HepG2 (cell line): ENCODE data around the gene ALDH4A1. TPM values are rescaled to one million over a fixed set of nuclear protein-coding genes. Genes with fewer than 3 reads are reported as not detected.

ENCODE experiments used
- ATAC-seq: fragments of 200-7000 bp; cut with Tn5 transposase; 3 replicates; pipeline ENCODE4 v1.9.1; 2020; ENCODE audit warnings: mild to moderate bottlenecking, moderate library complexity
- BruUV-seq: library from RNA; stranded (reverse); fragments of 400-500 nt; replicated peaks from 2 replicates; lab custom pipeline; 2021; lab: Mats Ljungman, UMichigan
- CTCF ChIA-PET: fragments of 300-600 bp; formaldehyde crosslinking; extraction: SDS; loops from one replicate; lab custom pipeline; 2021; ENCODE audit warnings: low total read pairs, inconsistent platforms, low intra/inter-chr PET ratio; lab: Yijun Ruan, JAX
- POLR2A ChIA-PET: fragments of 350-600 bp; sonication (Branson Sonifier 250); formaldehyde crosslinking; loops from one replicate; lab custom pipeline; 2020; ENCODE audit warnings: antibody characterized with exemption, inconsistent platforms; lab: Yijun Ruan, JAX
- DNase-seq: peaks from one replicate; pipeline ENCODE4 v3.0.0-alpha.2; 2015; ENCODE audit warnings: low spot score
- FAIRE-seq: peaks from 3 replicates; lab custom pipeline; 2011; peaks lifted over from hg19 to GRCh38; lab: Jason Lieb, UNC
- H2AFZ ChIP-seq: one replicate; pipeline ENCODE4 v1.6.1; 2011; ENCODE audit warnings: low read length, inconsistent platforms
- H3K27ac ChIP-seq: fragments of 300-600 bp; 3 replicates; pipeline ENCODE4 v1.8.0; 2011; ENCODE audit warnings: mixed run types, mild to moderate bottlenecking, mixed read lengths, low read length, inconsistent platforms; ENCODE audit not compliant: insufficient read depth; ENCODE audit errors: extremely low read length
- H3K27me3 ChIP-seq, 2 experiments: fragments of 200-600 bp in 1 of 2; 2 replicates in 1 of 2; 3 replicates in 1 of 2; pipeline versions ENCODE4 v1.6.0 to v1.8.0; 2011; ENCODE audit warnings: low read length in 2 of 2, mild to moderate bottlenecking in 2 of 2, moderate library complexity in 2 of 2, inconsistent platforms in 1 of 2; ENCODE audit not compliant: insufficient read depth in 2 of 2, control insufficient read depth in 1 of 2
- H3K36me3 ChIP-seq, 2 experiments: fragments of 200-600 bp in 1 of 2; replicated peaks in 1 of 2; 2 replicates in 1 of 2; 3 replicates in 1 of 2; pipeline versions ENCODE4 v1.5.1 to v1.8.0; 2011; ENCODE audit warnings: low read length in 2 of 2, inconsistent platforms in 1 of 2; ENCODE audit not compliant: insufficient read depth in 2 of 2, control insufficient read depth in 1 of 2
- H3K4me1 ChIP-seq: 2 replicates; pipeline ENCODE4 v1.5.1; 2012; ENCODE audit warnings: low read length, inconsistent platforms; ENCODE audit not compliant: insufficient read depth
- H3K4me2 ChIP-seq: 2 replicates; pipeline ENCODE4 v1.6.0; 2011; ENCODE audit warnings: low read depth, low read length, inconsistent platforms
- H3K4me3 ChIP-seq, 3 experiments: fragments of 200-600 bp in 1 of 3; sonication (generic), shearing (Covaris generic) in 1 of 3; replicated peaks in 1 of 3; 2 replicates each; pipeline ENCODE4 v1.5.1; 2011 to 2016; ENCODE audit warnings: low read length in 3 of 3, inconsistent platforms in 2 of 3, low read depth in 2 of 3, mild to moderate bottlenecking in 2 of 3, control low read depth in 1 of 3, mixed read lengths in 1 of 3; ENCODE audit not compliant: insufficient read depth in 1 of 3
- H3K79me2 ChIP-seq: one replicate; pipeline ENCODE4 v1.6.1; 2011; ENCODE audit warnings: low read length, inconsistent platforms; ENCODE audit not compliant: insufficient read depth
- H3K9ac ChIP-seq: 2 replicates; pipeline ENCODE4 v1.6.0; 2011; ENCODE audit warnings: mild to moderate bottlenecking, low read depth, low read length, inconsistent platforms; ENCODE audit not compliant: insufficient read depth
- H3K9me3 ChIP-seq: 2 replicates; pipeline ENCODE4 v1.5.1; 2012; ENCODE audit warnings: mild to moderate bottlenecking, low read length
- H4K20me1 ChIP-seq: 2 replicates; pipeline ENCODE4 v1.6.0; 2011; ENCODE audit warnings: inconsistent platforms, mild to moderate bottlenecking, low read length, moderate library complexity; ENCODE audit not compliant: insufficient read depth
- FOSL2 ChIP-seq: sonication (generic); formaldehyde crosslinking; IDR thresholded peaks from 2 replicates; pipeline ENCODE4 v1.4.0; 2020; ENCODE audit warnings: missing genetic modification reagents
- FOXA3 ChIP-seq: IDR thresholded peaks from 2 replicates; pipeline ENCODE4 v1.6.1; 2016; ENCODE audit warnings: missing genetic modification reagents, missing compliant biosample characterization
- FOXO1 ChIP-seq: sonication (generic); formaldehyde crosslinking; IDR thresholded peaks from 2 replicates; pipeline ENCODE4 v1.4.0; 2020; ENCODE audit warnings: missing genetic modification reagents
- SRF ChIP-seq: IDR thresholded peaks from 2 replicates; pipeline ENCODE4 v1.6.1; 2011; ENCODE audit warnings: mild to moderate bottlenecking, low read depth, low read length, moderate library complexity
- TEAD3 ChIP-seq: optimal IDR thresholded peaks from 2 replicates; pipeline ENCODE3; 2016; ENCODE audit warnings: borderline replicate concordance
- ZNF430 ChIP-seq: sonication (generic); formaldehyde crosslinking; IDR thresholded peaks from 2 replicates; pipeline ENCODE4 v1.9.0; 2021; ENCODE audit warnings: mild to moderate bottlenecking, missing genetic modification reagents
- ZNF790 ChIP-seq: sonication (generic); formaldehyde crosslinking; IDR thresholded peaks from 2 replicates; pipeline ENCODE4 v1.8.0; 2022; ENCODE audit warnings: missing genetic modification reagents, mild to moderate bottlenecking, borderline replicate concordance
- WGBS: methylation state at CpG from one replicate; pipeline ENCODE4 v1.1.6; 2017; ENCODE audit warnings: low lambda C conversion rate; 5-methylcytosine and 5-hydroxymethylcytosine counted together
- in situ Hi-C: cut with HindIII; loops from 2 replicates; pipeline ENCODE4 v1.10.0; 2017; ENCODE audit warnings: low pct_unique_long_range_greater_than_20kb; ENCODE audit not compliant: extremely low pct_ligation_motif_present
- intact Hi-C: fragments of 100-400 bp; cut with micrococcal nuclease; formaldehyde crosslinking; loops from one replicate; pipeline ENCODE4 v1.10.0; 2022; ENCODE audit not compliant: unreplicated experiment
- polyA plus RNA-seq, 8 experiments: library from polyadenylated mRNA; depleted of rRNA in 3 of 8; stranded (reverse) in 7 of 8; unstranded in 1 of 8; fragments of >200 nt; fragmentation: Illumina TruSeq in 4 of 8; extraction: Trizol in 4 of 8; gene quantifications; 2 replicates each; pipeline versions ENCODE4 v1.2.1 to v1.2.3, GENCODE V29; 2011 to 2016; ENCODE audit warnings: low read depth in 4 of 8, missing spikeins in 1 of 8, mixed read lengths in 1 of 8; ENCODE audit not compliant: insufficient read depth in 1 of 8
- total RNA-seq, 5 experiments: library from RNA; depleted of rRNA; stranded (reverse); fragments of >200 nt; fragmentation: Illumina TruSeq; extraction: Trizol; gene quantifications; 2 replicates each; pipeline ENCODE4 v1.2.3, GENCODE V29; 2016; ENCODE audit warnings: low read depth in 1 of 5
- TF ChIP-seq, protein P1 (sequence below): sonication (generic); formaldehyde crosslinking; IDR thresholded peaks from 2 replicates; pipeline ENCODE4 v1.9.0; 2022; ENCODE audit warnings: missing genetic modification reagents, mild to moderate bottlenecking, borderline replicate concordance
- TF ChIP-seq, protein P2 (sequence below), 2 experiments: sonication (generic) in 1 of 2; formaldehyde crosslinking in 1 of 2; IDR thresholded peaks; 2 replicates each; pipeline versions ENCODE4 v1.4.0 to v1.6.1; 2018 to 2020; ENCODE audit warnings: missing genetic modification reagents in 2 of 2, borderline replicate concordance in 1 of 2, low read depth in 1 of 2, mild to moderate bottlenecking in 1 of 2, missing biosample characterization in 1 of 2
- TF ChIP-seq, protein P3 (sequence below): sonication (generic); IDR thresholded peaks from 2 replicates; pipeline ENCODE4 v1.6.1; 2016; ENCODE audit warnings: low read depth, borderline replicate concordance
- TF ChIP-seq, protein P4 (sequence below): sonication (generic); formaldehyde crosslinking; IDR thresholded peaks from 2 replicates; pipeline ENCODE4 v1.9.0; 2021; ENCODE audit warnings: mild to moderate bottlenecking, missing genetic modification reagents

ALDH4A1 gene
- total and polyA plus RNA-seq, 2 of the 13 experiments (the other 11 are each of a cell fraction or from before 2014, with no cell fraction given), result 76.4 to 240 TPM

DNA sequence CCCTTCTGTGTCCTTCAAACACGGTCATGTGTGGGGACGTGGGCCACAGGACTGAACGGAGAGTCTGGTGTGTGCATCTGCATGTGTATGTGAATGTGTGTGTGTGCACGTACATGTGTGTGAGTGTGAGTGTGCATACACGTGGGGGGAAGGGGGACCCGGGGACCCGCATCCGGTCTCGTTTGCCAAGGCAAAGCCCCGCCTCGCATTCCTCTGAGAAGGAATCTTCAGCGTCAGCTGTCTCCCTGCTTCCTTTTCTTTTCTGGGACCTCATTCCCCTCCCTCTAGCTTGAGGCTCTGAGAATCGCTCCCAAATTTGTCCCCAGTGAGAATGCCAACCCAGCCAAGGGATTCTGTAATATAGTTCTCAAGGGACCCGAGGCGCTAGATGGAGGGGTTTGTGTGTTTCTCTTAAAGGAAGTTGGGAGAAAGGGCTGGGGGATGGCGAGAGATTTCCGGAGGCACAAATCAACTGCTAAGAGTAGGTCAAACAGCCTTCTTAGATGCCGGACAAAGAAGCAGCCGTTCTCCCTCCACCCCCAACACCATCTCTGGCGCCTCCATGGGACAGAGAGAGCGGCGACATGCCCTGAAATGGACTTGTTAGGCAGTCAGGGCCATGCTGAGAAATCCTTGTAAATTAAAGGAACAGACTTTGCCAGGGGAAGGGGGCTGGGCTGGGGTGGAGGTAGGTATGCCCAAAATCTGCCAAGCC is 47.5 kb upstream of the ALDH4A1 start:
- in situ Hi-C loops, result loop anchor here (5.0 kb wide), 1 partner anchor 43 kb away; no protein-coding TSS in a partner anchor
- DNase-seq (peak; percentile 48), ATAC-seq (peak; percentile 54), FAIRE-seq (no peak)
- Histone ChIP-seq H3K9me3 (no peaks in the 10 kb centered on the region), H3K4me1 (peaks cover 95% of the 10 kb centered on the region), H3K27me3 (no peaks in the 10 kb centered on the region), H3K4me3 (peak overlapping the region; percentile 53 to 75 (median 73)), H3K36me3 (no peaks in the 10 kb centered on the region), H3K79me2 (peaks cover 89% of the 10 kb centered on the region), H4K20me1 (peaks cover 13% of the 10 kb centered on the region), H3K4me2 (peak overlapping the region; percentile 98), H2AFZ (no peak overlapping the region), H3K9ac (peak overlapping the region; percentile 71), H3K27ac (peak overlapping the region; percentile 93)
- intact Hi-C loops, result loop anchor here (2.0 kb wide), 1 partner anchor 43 kb away; no protein-coding TSS in a partner anchor
- ChIA-PET POLR2A (interaction anchor here (1.0 to 2.6 kb wide), 8 partner anchors 9 to 130 kb away, joined by 3 to 16 read pairs (median 5); partner anchors contain the start of gene ALDH4A1), CTCF (interaction anchor here (3.0 kb wide), 1 partner anchor 37 kb away, joined by 14 read pairs; no protein-coding TSS in a partner anchor)
- TSS peak; percentile 84 for BruUV-seq
- 2% methylated on average over 14 of the region's 22 CpGs for WGBS
- TF ChIP-seq FOXA3 (CRISPR knock-in tag) (0 out of 2 replicates have a peak, but pooled peaks have one; percentile 6), SRF (peak; percentile 74; the same call in 1 of the 2 replicates), FOXO1 (CRISPR knock-in tag) (peak; percentile 42), FOSL2 (CRISPR knock-in tag) (peak; percentile 26; the same call in 1 of the 2 replicates), ZNF430 (no peak), TEAD3 (CRISPR knock-in tag) (peak; percentile 50), ZNF790 (CRISPR knock-in tag) (0 out of 2 replicates have a peak, but pooled peaks have one; percentile 24)
- TF ChIP-seq, protein P1, sequence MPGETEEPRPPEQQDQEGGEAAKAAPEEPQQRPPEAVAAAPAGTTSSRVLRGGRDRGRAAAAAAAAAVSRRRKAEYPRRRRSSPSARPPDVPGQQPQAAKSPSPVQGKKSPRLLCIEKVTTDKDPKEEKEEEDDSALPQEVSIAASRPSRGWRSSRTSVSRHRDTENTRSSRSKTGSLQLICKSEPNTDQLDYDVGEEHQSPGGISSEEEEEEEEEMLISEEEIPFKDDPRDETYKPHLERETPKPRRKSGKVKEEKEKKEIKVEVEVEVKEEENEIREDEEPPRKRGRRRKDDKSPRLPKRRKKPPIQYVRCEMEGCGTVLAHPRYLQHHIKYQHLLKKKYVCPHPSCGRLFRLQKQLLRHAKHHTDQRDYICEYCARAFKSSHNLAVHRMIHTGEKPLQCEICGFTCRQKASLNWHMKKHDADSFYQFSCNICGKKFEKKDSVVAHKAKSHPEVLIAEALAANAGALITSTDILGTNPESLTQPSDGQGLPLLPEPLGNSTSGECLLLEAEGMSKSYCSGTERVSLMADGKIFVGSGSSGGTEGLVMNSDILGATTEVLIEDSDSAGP (CRISPR knock-in tag), result 0 out of 2 replicates have a peak, but pooled peaks have one; percentile 41
- TF ChIP-seq, protein P2, sequence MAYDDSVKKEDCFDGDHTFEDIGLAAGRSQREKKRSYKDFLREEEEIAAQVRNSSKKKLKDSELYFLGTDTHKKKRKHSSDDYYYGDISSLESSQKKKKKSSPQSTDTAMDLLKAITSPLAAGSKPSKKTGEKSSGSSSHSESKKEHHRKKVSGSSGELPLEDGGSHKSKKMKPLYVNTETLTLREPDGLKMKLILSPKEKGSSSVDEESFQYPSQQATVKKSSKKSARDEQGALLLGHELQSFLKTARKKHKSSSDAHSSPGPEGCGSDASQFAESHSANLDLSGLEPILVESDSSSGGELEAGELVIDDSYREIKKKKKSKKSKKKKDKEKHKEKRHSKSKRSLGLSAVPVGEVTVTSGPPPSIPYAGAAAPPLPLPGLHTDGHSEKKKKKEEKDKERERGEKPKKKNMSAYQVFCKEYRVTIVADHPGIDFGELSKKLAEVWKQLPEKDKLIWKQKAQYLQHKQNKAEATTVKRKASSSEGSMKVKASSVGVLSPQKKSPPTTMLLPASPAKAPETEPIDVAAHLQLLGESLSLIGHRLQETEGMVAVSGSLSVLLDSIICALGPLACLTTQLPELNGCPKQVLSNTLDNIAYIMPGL (CRISPR knock-in tag; IDR thresholded peaks at IDR 0.05; ENCODE audit: borderline replicate concordance in 1 of 2, low read depth in 1 of 2), result peak in 1 of 2 experiments; percentile 28; a peak in 2 of 4 replicates
- TF ChIP-seq, protein P3, sequence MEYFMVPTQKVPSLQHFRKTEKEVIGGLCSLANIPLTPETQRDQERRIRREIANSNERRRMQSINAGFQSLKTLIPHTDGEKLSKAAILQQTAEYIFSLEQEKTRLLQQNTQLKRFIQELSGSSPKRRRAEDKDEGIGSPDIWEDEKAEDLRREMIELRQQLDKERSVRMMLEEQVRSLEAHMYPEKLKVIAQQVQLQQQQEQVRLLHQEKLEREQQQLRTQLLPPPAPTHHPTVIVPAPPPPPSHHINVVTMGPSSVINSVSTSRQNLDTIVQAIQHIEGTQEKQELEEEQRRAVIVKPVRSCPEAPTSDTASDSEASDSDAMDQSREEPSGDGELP, result peak; percentile 39; the same call in 1 of the 2 replicates
- TF ChIP-seq, protein P4, sequence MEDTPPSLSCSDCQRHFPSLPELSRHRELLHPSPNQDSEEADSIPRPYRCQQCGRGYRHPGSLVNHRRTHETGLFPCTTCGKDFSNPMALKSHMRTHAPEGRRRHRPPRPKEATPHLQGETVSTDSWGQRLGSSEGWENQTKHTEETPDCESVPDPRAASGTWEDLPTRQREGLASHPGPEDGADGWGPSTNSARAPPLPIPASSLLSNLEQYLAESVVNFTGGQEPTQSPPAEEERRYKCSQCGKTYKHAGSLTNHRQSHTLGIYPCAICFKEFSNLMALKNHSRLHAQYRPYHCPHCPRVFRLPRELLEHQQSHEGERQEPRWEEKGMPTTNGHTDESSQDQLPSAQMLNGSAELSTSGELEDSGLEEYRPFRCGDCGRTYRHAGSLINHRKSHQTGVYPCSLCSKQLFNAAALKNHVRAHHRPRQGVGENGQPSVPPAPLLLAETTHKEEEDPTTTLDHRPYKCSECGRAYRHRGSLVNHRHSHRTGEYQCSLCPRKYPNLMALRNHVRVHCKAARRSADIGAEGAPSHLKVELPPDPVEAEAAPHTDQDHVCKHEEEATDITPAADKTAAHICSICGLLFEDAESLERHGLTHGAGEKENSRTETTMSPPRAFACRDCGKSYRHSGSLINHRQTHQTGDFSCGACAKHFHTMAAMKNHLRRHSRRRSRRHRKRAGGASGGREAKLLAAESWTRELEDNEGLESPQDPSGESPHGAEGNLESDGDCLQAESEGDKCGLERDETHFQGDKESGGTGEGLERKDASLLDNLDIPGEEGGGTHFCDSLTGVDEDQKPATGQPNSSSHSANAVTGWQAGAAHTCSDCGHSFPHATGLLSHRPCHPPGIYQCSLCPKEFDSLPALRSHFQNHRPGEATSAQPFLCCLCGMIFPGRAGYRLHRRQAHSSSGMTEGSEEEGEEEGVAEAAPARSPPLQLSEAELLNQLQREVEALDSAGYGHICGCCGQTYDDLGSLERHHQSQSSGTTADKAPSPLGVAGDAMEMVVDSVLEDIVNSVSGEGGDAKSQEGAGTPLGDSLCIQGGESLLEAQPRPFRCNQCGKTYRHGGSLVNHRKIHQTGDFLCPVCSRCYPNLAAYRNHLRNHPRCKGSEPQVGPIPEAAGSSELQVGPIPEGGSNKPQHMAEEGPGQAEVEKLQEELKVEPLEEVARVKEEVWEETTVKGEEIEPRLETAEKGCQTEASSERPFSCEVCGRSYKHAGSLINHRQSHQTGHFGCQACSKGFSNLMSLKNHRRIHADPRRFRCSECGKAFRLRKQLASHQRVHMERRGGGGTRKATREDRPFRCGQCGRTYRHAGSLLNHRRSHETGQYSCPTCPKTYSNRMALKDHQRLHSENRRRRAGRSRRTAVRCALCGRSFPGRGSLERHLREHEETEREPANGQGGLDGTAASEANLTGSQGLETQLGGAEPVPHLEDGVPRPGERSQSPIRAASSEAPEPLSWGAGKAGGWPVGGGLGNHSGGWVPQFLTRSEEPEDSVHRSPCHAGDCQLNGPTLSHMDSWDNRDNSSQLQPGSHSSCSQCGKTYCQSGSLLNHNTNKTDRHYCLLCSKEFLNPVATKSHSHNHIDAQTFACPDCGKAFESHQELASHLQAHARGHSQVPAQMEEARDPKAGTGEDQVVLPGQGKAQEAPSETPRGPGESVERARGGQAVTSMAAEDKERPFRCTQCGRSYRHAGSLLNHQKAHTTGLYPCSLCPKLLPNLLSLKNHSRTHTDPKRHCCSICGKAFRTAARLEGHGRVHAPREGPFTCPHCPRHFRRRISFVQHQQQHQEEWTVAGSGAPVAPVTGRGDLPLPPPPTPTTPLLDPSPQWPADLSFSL (CRISPR knock-in tag), result peak; percentile 55
